HepG2 (cell line): ENCODE data around the gene SNRPD1. TPM values are rescaled to one million over a fixed set of nuclear protein-coding genes. Genes with fewer than 3 reads are reported as not detected.
A peak's percentile ranks its signal among the peaks of the same experiment; 100 is the strongest.

ENCODE experiments used
- CCAR2 ChIP-seq: fragments of 200-400 bp; formaldehyde crosslinking; optimal IDR thresholded peaks from 2 replicates; pipeline ENCODE3; 2018; ENCODE audit warnings: low read depth, mild to moderate bottlenecking, low read length, moderate library complexity
- CREB1 ChIP-seq, 2 experiments: fragments of 450-650 bp in 1 of 2; IDR thresholded peaks; 2 replicates each; pipeline ENCODE4 v1.6.1; 2016 to 2017; ENCODE audit warnings: control low read depth in 1 of 2, mild to moderate bottlenecking in 1 of 2, missing compliant biosample characterization in 1 of 2, missing genetic modification characterization in 1 of 2
- MTA3 ChIP-seq: sonication (generic); formaldehyde crosslinking; IDR thresholded peaks from 2 replicates; pipeline ENCODE4 v1.4.0; 2020; ENCODE audit warnings: missing genetic modification reagents
- MXD4 ChIP-seq: IDR thresholded peaks from 2 replicates; pipeline ENCODE4 v1.6.1; 2016; ENCODE audit warnings: mild to moderate bottlenecking, missing biosample characterization, missing genetic modification reagents
- POLR2A ChIP-seq, 2 experiments: IDR thresholded peaks; 2 replicates each; pipeline ENCODE4 v1.6.1; 2011; ENCODE audit warnings: low read depth in 2 of 2, low read length in 2 of 2, mild to moderate bottlenecking in 1 of 2, moderate library complexity in 1 of 2; ENCODE audit not compliant: insufficient read depth in 1 of 2
- POLR2G ChIP-seq: fragments of 200-400 bp; formaldehyde crosslinking; IDR thresholded peaks from 2 replicates; pipeline ENCODE4 v1.6.1; 2018; ENCODE audit warnings: mild to moderate bottlenecking, low read depth, low read length, moderate library complexity
- RARG ChIP-seq: sonication (generic); formaldehyde crosslinking; IDR thresholded peaks from 2 replicates; pipeline ENCODE4 v1.4.0; 2020; ENCODE audit warnings: low read depth, mild to moderate bottlenecking, missing genetic modification reagents
- SALL1 ChIP-seq: sonication (generic); formaldehyde crosslinking; IDR thresholded peaks from 2 replicates; pipeline ENCODE4 v1.8.0; 2022; ENCODE audit warnings: mild to moderate bottlenecking, missing genetic modification reagents
- SP2 ChIP-seq: sonication (generic); formaldehyde crosslinking; IDR thresholded peaks from 2 replicates; pipeline ENCODE4 v1.5.1; 2020; ENCODE audit warnings: mild to moderate bottlenecking, missing genetic modification reagents
- SRSF9 ChIP-seq: fragments of 200-400 bp; formaldehyde crosslinking; IDR thresholded peaks from 2 replicates; pipeline ENCODE4 v1.6.1; 2018; ENCODE audit warnings: borderline replicate concordance, mild to moderate bottlenecking, low read depth, low read length; ENCODE audit not compliant: insufficient read depth, poor library complexity, severe bottlenecking
- SUZ12 ChIP-seq: fragments of 150-350 bp; IDR thresholded peaks from 2 replicates; pipeline ENCODE4 v1.6.1; 2014; ENCODE audit warnings: low read depth, low read length
- YY1 ChIP-seq: IDR thresholded peaks from 2 replicates; pipeline ENCODE4 v1.6.1; 2011; ENCODE audit warnings: low read length, low read depth, moderate library complexity, mild to moderate bottlenecking; ENCODE audit not compliant: insufficient read depth, insufficient replicate concordance
- ZBTB1 ChIP-seq: sonication (generic); formaldehyde crosslinking; IDR thresholded peaks from 2 replicates; pipeline ENCODE4 v1.4.0; 2020; ENCODE audit warnings: missing genetic modification reagents, borderline replicate concordance
- ZNF138 ChIP-seq: sonication (generic); formaldehyde crosslinking; IDR thresholded peaks from 2 replicates; pipeline ENCODE4 v1.5.0; 2020; ENCODE audit warnings: mild to moderate bottlenecking, low read depth, missing genetic modification reagents
- ZNF292 ChIP-seq: sonication (generic); formaldehyde crosslinking; IDR thresholded peaks from 2 replicates; pipeline ENCODE4 v1.8.1; 2022; ENCODE audit warnings: mild to moderate bottlenecking, low read depth, missing genetic modification reagents, borderline replicate concordance
- ZNF605 ChIP-seq: sonication (generic); formaldehyde crosslinking; IDR thresholded peaks from 2 replicates; pipeline ENCODE4 v1.8.0; 2022; ENCODE audit warnings: mild to moderate bottlenecking, missing genetic modification reagents
- ZNF678 ChIP-seq: sonication (generic); formaldehyde crosslinking; IDR thresholded peaks from 2 replicates; pipeline ENCODE4 v1.4.0; 2020; ENCODE audit warnings: mild to moderate bottlenecking, missing genetic modification reagents
- ZNF781 ChIP-seq: sonication (generic); formaldehyde crosslinking; IDR thresholded peaks from 2 replicates; pipeline ENCODE4 v1.5.1; 2020; ENCODE audit warnings: borderline replicate concordance, mild to moderate bottlenecking, missing genetic modification reagents; ENCODE audit errors: not compliant biosample characterization
- ZSCAN30 ChIP-seq: sonication (generic); formaldehyde crosslinking; IDR thresholded peaks from 2 replicates; pipeline ENCODE4 v1.5.0; 2020; ENCODE audit warnings: mild to moderate bottlenecking, missing genetic modification reagents
- polyA plus RNA-seq, 8 experiments: library from polyadenylated mRNA; depleted of rRNA in 3 of 8; stranded (reverse) in 7 of 8; unstranded in 1 of 8; fragments of >200 nt; fragmentation: Illumina TruSeq in 4 of 8; extraction: Trizol in 4 of 8; gene quantifications; 2 replicates each; pipeline versions ENCODE4 v1.2.1 to v1.2.3, GENCODE V29; 2011 to 2016; ENCODE audit warnings: low read depth in 4 of 8, missing spikeins in 1 of 8, mixed read lengths in 1 of 8; ENCODE audit not compliant: insufficient read depth in 1 of 8
- total RNA-seq, 5 experiments: library from RNA; depleted of rRNA; stranded (reverse); fragments of >200 nt; fragmentation: Illumina TruSeq; extraction: Trizol; gene quantifications; 2 replicates each; pipeline ENCODE4 v1.2.3, GENCODE V29; 2016; ENCODE audit warnings: low read depth in 1 of 5
- TF ChIP-seq, protein P1 (sequence below): sonication (generic); formaldehyde crosslinking; IDR thresholded peaks from 2 replicates; pipeline ENCODE4 v1.5.0; 2020; ENCODE audit warnings: missing genetic modification reagents
- TF ChIP-seq, protein P2 (sequence below): sonication (generic); formaldehyde crosslinking; IDR thresholded peaks from 2 replicates; pipeline ENCODE4 v1.4.0; 2020; ENCODE audit warnings: mild to moderate bottlenecking, missing genetic modification reagents
- TF ChIP-seq, protein P3 (sequence below): IDR thresholded peaks from 2 replicates; pipeline ENCODE4 v1.4.0; 2020; ENCODE audit warnings: mild to moderate bottlenecking, missing genetic modification reagents

SNRPD1 gene
- total and polyA plus RNA-seq, 2 of the 13 experiments (the other 11 are each of a cell fraction or from before 2014, with no cell fraction given) = 22.7 to 275 TPM

DNA sequence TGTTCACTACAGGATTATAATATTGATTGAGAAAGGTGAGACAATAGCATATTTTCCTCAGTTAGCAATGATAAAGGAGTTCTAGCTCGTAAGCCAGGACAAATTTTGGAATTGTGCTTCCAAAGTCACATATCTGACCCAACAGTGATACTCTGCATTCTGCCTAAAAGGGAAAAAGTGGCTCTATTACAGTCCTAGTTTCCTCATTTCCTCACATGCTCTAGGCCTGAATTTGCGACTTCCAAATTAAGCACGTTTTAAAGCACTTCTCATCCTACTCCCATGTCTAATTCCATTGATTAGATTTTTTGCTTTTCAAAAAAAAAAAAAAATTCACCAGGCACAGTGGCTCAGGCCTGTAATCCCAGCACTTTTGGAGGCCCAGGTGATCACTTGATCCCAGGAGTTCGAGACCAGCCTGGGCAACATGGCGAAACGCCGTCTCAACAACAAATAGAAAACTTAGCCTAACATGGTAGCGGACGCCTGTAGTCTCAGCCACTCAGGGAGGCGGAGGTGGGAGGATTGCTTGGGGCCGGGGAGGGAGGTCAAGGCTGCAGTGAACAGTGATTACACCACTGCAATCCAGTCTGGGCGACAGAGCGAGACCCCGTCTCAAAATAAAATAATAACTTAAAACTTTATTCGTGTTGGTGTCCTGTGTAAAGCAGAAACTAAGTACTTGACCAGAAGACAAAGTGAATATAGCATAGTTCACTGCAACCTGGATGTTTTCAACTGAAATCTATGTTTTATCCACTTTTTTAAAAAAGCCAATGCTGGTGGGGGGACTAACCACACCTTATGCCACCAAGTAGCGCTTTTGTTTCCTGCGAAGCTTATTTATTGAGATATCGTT, 13.2 kb upstream of the SNRPD1 start (continued):
- TF ChIP-seq, protein P1, sequence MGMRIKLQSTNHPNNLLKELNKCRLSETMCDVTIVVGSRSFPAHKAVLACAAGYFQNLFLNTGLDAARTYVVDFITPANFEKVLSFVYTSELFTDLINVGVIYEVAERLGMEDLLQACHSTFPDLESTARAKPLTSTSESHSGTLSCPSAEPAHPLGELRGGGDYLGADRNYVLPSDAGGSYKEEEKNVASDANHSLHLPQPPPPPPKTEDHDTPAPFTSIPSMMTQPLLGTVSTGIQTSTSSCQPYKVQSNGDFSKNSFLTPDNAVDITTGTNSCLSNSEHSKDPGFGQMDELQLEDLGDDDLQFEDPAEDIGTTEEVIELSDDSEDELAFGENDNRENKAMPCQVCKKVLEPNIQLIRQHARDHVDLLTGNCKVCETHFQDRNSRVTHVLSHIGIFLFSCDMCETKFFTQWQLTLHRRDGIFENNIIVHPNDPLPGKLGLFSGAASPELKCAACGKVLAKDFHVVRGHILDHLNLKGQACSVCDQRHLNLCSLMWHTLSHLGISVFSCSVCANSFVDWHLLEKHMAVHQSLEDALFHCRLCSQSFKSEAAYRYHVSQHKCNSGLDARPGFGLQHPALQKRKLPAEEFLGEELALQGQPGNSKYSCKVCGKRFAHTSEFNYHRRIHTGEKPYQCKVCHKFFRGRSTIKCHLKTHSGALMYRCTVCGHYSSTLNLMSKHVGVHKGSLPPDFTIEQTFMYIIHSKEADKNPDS (CRISPR knock-in tag) = no peak
- TF ChIP-seq ZNF605 (CRISPR knock-in tag) = 0 out of 2 replicates have a peak, but pooled peaks have one; percentile 47
- no peak for TF ChIP-seq POLR2G
- no peak for TF ChIP-seq MXD4 (CRISPR knock-in tag)
- no peak; the same call in 1 of the 2 replicates for TF ChIP-seq SALL1 (CRISPR knock-in tag)
- TF ChIP-seq MTA3 (CRISPR knock-in tag) = no peak
- TF ChIP-seq YY1 = peak; percentile 65
- TF ChIP-seq CREB1 (IDR thresholded peaks at IDR 0.05) = no peak
- no peak for TF ChIP-seq CREB1 (CRISPR knock-in tag; IDR thresholded peaks at IDR 0.05)
- peak in 1 of 2 experiments; percentile 45; a peak in 2 of 4 replicates for TF ChIP-seq POLR2A (IDR thresholded peaks at IDR 0.05; ENCODE audit: insufficient read depth in 1 of 2, low read depth in 2 of 2, low read length in 2 of 2)
- TF ChIP-seq SRSF9 = no peak
- TF ChIP-seq, protein P2, sequence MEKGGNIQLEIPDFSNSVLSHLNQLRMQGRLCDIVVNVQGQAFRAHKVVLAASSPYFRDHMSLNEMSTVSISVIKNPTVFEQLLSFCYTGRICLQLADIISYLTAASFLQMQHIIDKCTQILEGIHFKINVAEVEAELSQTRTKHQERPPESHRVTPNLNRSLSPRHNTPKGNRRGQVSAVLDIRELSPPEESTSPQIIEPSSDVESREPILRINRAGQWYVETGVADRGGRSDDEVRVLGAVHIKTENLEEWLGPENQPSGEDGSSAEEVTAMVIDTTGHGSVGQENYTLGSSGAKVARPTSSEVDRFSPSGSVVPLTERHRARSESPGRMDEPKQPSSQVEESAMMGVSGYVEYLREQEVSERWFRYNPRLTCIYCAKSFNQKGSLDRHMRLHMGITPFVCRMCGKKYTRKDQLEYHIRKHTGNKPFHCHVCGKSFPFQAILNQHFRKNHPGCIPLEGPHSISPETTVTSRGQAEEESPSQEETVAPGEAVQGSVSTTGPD (CRISPR knock-in tag) = no peak
- TF ChIP-seq CCAR2 = no peak
- no peak for TF ChIP-seq SP2 (CRISPR knock-in tag)
- no peak for TF ChIP-seq RARG
- TF ChIP-seq, protein P3, sequence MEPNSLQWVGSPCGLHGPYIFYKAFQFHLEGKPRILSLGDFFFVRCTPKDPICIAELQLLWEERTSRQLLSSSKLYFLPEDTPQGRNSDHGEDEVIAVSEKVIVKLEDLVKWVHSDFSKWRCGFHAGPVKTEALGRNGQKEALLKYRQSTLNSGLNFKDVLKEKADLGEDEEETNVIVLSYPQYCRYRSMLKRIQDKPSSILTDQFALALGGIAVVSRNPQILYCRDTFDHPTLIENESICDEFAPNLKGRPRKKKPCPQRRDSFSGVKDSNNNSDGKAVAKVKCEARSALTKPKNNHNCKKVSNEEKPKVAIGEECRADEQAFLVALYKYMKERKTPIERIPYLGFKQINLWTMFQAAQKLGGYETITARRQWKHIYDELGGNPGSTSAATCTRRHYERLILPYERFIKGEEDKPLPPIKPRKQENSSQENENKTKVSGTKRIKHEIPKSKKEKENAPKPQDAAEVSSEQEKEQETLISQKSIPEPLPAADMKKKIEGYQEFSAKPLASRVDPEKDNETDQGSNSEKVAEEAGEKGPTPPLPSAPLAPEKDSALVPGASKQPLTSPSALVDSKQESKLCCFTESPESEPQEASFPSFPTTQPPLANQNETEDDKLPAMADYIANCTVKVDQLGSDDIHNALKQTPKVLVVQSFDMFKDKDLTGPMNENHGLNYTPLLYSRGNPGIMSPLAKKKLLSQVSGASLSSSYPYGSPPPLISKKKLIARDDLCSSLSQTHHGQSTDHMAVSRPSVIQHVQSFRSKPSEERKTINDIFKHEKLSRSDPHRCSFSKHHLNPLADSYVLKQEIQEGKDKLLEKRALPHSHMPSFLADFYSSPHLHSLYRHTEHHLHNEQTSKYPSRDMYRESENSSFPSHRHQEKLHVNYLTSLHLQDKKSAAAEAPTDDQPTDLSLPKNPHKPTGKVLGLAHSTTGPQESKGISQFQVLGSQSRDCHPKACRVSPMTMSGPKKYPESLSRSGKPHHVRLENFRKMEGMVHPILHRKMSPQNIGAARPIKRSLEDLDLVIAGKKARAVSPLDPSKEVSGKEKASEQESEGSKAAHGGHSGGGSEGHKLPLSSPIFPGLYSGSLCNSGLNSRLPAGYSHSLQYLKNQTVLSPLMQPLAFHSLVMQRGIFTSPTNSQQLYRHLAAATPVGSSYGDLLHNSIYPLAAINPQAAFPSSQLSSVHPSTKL (CRISPR knock-in tag) = peak; percentile 20; the same call in 1 of the 2 replicates
- no peak for TF ChIP-seq ZBTB1 (CRISPR knock-in tag)
- no peak for TF ChIP-seq ZNF138 (CRISPR knock-in tag)
- no peak for TF ChIP-seq ZSCAN30 (CRISPR knock-in tag)
- no peak for TF ChIP-seq ZNF678 (CRISPR knock-in tag)
- no peak for TF ChIP-seq ZNF781 (CRISPR knock-in tag)
- TF ChIP-seq SUZ12 = no peak
- TF ChIP-seq ZNF292 (CRISPR knock-in tag) = 0 out of 2 replicates have a peak, but pooled peaks have one; percentile 13
